T-cell (primary cell): ENCODE measurements around the gene KATNB1. TPM values are rescaled to one million over a fixed set of nuclear protein-coding genes. Genes with fewer than 3 reads are reported as not detected.

Source experiments
- ATAC-seq, 4 experiments: fragments of 200-7000 bp in 3 of 4; fragments of 150-1000 bp in 1 of 4; cut with Tn5 transposase; replicated peaks in 1 of 4; 1 replicate in 3 of 4; 2 replicates in 1 of 4; pipeline ENCODE4 v1.10.0; 2021; ENCODE audit warnings: moderate library complexity in 3 of 4, mild to moderate bottlenecking in 2 of 4, moderate number of reproducible peaks in 1 of 4
- CTCF ChIA-PET, 2 donors: fragments of 300-600 bp; sonication (Branson Sonifier 250); formaldehyde crosslinking; loops; one replicate each; lab custom pipeline; 2022; ENCODE audit warnings: antibody characterized with exemption in 2 of 2; lab: Charles Lee
- POLR2A ChIA-PET, 2 donors: fragments of 300-600 bp; sonication (Branson Sonifier 250); formaldehyde crosslinking; loops; one replicate each; lab custom pipeline; 2022; ENCODE audit warnings: antibody characterized with exemption in 2 of 2; lab: Charles Lee
- DNase-seq, 35 experiments: peaks; one replicate each; pipeline versions ENCODE4 v3.0.0 to v3.0.0-alpha.2; 2013 to 2023
- H3K27ac ChIP-seq: one replicate; pipeline ENCODE4 v1.5.1; 2013; ENCODE audit warnings: low read length
- H3K27me3 ChIP-seq, 2 experiments: replicated peaks in 1 of 2; 1 replicate in 1 of 2; 2 replicates in 1 of 2; pipeline versions ENCODE4 v1.6.1 to v1.7.0; 2013; ENCODE audit warnings: low read length in 1 of 2, mixed read lengths in 1 of 2; ENCODE audit not compliant: control insufficient read depth in 2 of 2, insufficient read depth in 2 of 2; ENCODE audit errors: extremely low read depth in 1 of 2
- H3K36me3 ChIP-seq, 2 donors: 1 replicate in 1 of 2; 2 replicates in 1 of 2; pipeline versions ENCODE4 v1.6.1 to v1.7.0; 2013; ENCODE audit warnings: low read length in 1 of 2; ENCODE audit not compliant: control insufficient read depth in 2 of 2, insufficient read depth in 1 of 2; ENCODE audit errors: extremely low read depth in 1 of 2
- H3K4me1 ChIP-seq, 2 experiments: 1 replicate in 1 of 2; 2 replicates in 1 of 2; pipeline versions ENCODE4 v1.6.1 to v1.7.0; 2013; ENCODE audit warnings: low read length in 2 of 2, mixed read lengths in 1 of 2; ENCODE audit not compliant: insufficient read depth in 2 of 2, control insufficient read depth in 1 of 2; ENCODE audit errors: extremely low read depth in 1 of 2
- H3K4me3 ChIP-seq, 2 donors: 1 replicate in 1 of 2; 2 replicates in 1 of 2; pipeline versions ENCODE4 v1.5.1 to v1.7.0; 2013; ENCODE audit warnings: mild to moderate bottlenecking in 2 of 2, low read length in 1 of 2, moderate library complexity in 1 of 2; ENCODE audit not compliant: control insufficient read depth in 1 of 2; ENCODE audit errors: extremely low read depth in 1 of 2
- H3K9me3 ChIP-seq: 2 replicates; pipeline ENCODE4 v1.7.0; 2013
- H3K27ac Mint-ChIP-seq, 2 donors: one replicate each; pipeline ENCODE4 v1.8.0; 2020 to 2021; ENCODE audit warnings: mild to moderate bottlenecking in 2 of 2, mixed read lengths in 2 of 2
- H3K27me3 Mint-ChIP-seq, 2 donors: one replicate each; pipeline ENCODE4 v1.8.0; 2021 to 2022; ENCODE audit warnings: mixed read lengths in 2 of 2
- H3K36me3 Mint-ChIP-seq: one replicate; pipeline ENCODE4 v1.8.0; 2021; ENCODE audit warnings: mixed read lengths
- H3K4me1 Mint-ChIP-seq, 3 donors: one replicate each; pipeline ENCODE4 v1.8.0; 2020 to 2022; ENCODE audit warnings: mixed read lengths in 3 of 3, mild to moderate bottlenecking in 1 of 3
- H3K4me3 Mint-ChIP-seq, 3 donors: one replicate each; pipeline ENCODE4 v1.8.0; 2020 to 2022; ENCODE audit warnings: mild to moderate bottlenecking in 3 of 3, mixed read lengths in 3 of 3, moderate library complexity in 3 of 3
- H3K9me3 Mint-ChIP-seq, 3 donors: one replicate each; pipeline ENCODE4 v1.8.0; 2020 to 2022; ENCODE audit warnings: mixed read lengths in 3 of 3
- WGBS: methylation state at CpG from one replicate; pipeline ENCODE4 v1.1.5; 2013; ENCODE audit warnings: missing lambda C conversion rate; ENCODE audit not compliant: insufficient coverage; 5-methylcytosine and 5-hydroxymethylcytosine counted together
- total RNA-seq, 35 experiments: library from RNA in 6 of 35; stranded (reverse) in 6 of 35; fragments of 120-200 nt in 1 of 35; gene quantifications; one replicate each; pipeline versions ENCODE4 v1.2.1 to v1.2.4 and lab custom pipeline; 2013 to 2026

Gene KATNB1
- total RNA-seq, 5 donors from 2014 or later (not counting 1 experiment from before 2014, with no cell fraction given) = 23.0 to 28.0 (median 25.5) TPM

- Mint-ChIP-seq H3K27ac (no peak overlapping the region), H3K4me1 (peaks cover 0 to 2% (median 0%) of the 10 kb centered on the region in 3 donors), H3K27me3 (no peaks in the 10 kb centered on the region), H3K36me3 (peaks cover 26% of the 10 kb centered on the region), H3K4me3 (no peak overlapping the region), H3K9me3 (no peaks in the 10 kb centered on the region)
- ATAC-seq (no peak), DNase-seq (no peak)
- no peaks in the 10 kb centered on the region for H3K9me3 ChIP-seq
- CTCF ChIA-PET = no interaction called here
- 97% methylated on average over 17 of the region's 24 CpGs for WGBS
- no peak overlapping the region for H3K4me3 ChIP-seq
- no peak overlapping the region for H3K27ac ChIP-seq
- peaks cover 0 to 27% of the 10 kb centered on the region in 2 experiments for H3K4me1 ChIP-seq
- H3K36me3 ChIP-seq = peaks cover 18 to 22% of the 10 kb centered on the region in 2 donors
- no peaks in the 10 kb centered on the region for H3K27me3 ChIP-seq
- POLR2A ChIA-PET = interaction anchor here in 1 of 2 donors (0.5 kb wide), 1 partner anchor 378 kb away, joined by 3 read pairs; the partner anchor contains the start of gene CFAP20
These were observed 15.4 kb downstream of the KATNB1 start for GRCh38 chr16:57750796-57751538.

GRCh38 chr16:57751539-57752202, 16.1 kb downstream of the KATNB1 start:
- H3K4me1 ChIP-seq = peaks cover 0 to 27% of the 10 kb centered on the region in 2 experiments
- H3K4me3 Mint-ChIP-seq = no peak overlapping the region
- WGBS = 95% methylated on average over 24 of the region's 26 CpGs
- no peak overlapping the region for H3K27ac ChIP-seq
- H3K36me3 ChIP-seq = peaks cover 15 to 25% of the 10 kb centered on the region in 2 donors
- no peak for DNase-seq
- no peaks in the 10 kb centered on the region for H3K27me3 ChIP-seq
- H3K4me3 ChIP-seq = no peak overlapping the region
- CTCF ChIA-PET = no interaction called here
- H3K36me3 Mint-ChIP-seq = peaks cover 29% of the 10 kb centered on the region
- no peak overlapping the region for H3K27ac Mint-ChIP-seq
- H3K9me3 Mint-ChIP-seq = no peaks in the 10 kb centered on the region
- peaks cover 0 to 2% (median 0%) of the 10 kb centered on the region in 3 donors for H3K4me1 Mint-ChIP-seq
- ATAC-seq = no peak
- POLR2A ChIA-PET = interaction anchor here in 1 of 2 donors (0.5 kb wide), 1 partner anchor 378 kb away, joined by 3 read pairs; the partner anchor contains the start of gene CFAP20
- no peaks in the 10 kb centered on the region for H3K27me3 Mint-ChIP-seq
- no peaks in the 10 kb centered on the region for H3K9me3 ChIP-seq

- Mint-ChIP-seq H3K4me3 (no peak overlapping the region), H3K27me3 (no peaks in the 10 kb centered on the region), H3K27ac (no peak overlapping the region), H3K9me3 (no peaks in the 10 kb centered on the region), H3K4me1 (peaks cover 0 to 2% (median 0%) of the 10 kb centered on the region in 3 donors), H3K36me3 (peaks cover 28% of the 10 kb centered on the region)
- ChIA-PET POLR2A (no interaction called here), CTCF (no interaction called here)
- H3K36me3 ChIP-seq = peaks cover 15 to 25% of the 10 kb centered on the region in 2 donors
- no peak overlapping the region for H3K27ac ChIP-seq
- DNase-seq (no peak), ATAC-seq (no peak)
- H3K4me3 ChIP-seq = no peak overlapping the region
- WGBS = 88% methylated on average over 6 of the region's 6 CpGs
- no peaks in the 10 kb centered on the region for H3K9me3 ChIP-seq
- H3K4me1 ChIP-seq = peaks cover 0 to 32% of the 10 kb centered on the region in 2 experiments
- H3K27me3 ChIP-seq = no peaks in the 10 kb centered on the region
These were observed 16.6 kb downstream of the KATNB1 start for GRCh38 chr16:57752203-57752580.

- Histone ChIP-seq H3K27me3 (no peaks in the 10 kb centered on the region), H3K36me3 (peaks cover 12 to 25% of the 10 kb centered on the region in 2 donors), H3K4me1 (peaks cover 0 to 39% of the 10 kb centered on the region in 2 experiments), H3K27ac (no peak overlapping the region), H3K9me3 (no peaks in the 10 kb centered on the region), H3K4me3 (no peak overlapping the region)
- WGBS = 92% methylated on average over 33 of the region's 44 CpGs
- Mint-ChIP-seq H3K9me3 (no peaks in the 10 kb centered on the region), H3K36me3 (peaks cover 25% of the 10 kb centered on the region), H3K4me3 (no peak overlapping the region), H3K27ac (no peak overlapping the region), H3K27me3 (no peaks in the 10 kb centered on the region), H3K4me1 (peaks cover 0 to 2% (median 0%) of the 10 kb centered on the region in 3 donors)
- CTCF ChIA-PET = no interaction called here
- ATAC-seq (no peak), DNase-seq (no peak)
- POLR2A ChIA-PET = no interaction called here
These were observed 17.2 kb downstream of the KATNB1 start for GRCh38 chr16:57752581-57753447.

- H3K27ac ChIP-seq = no peak overlapping the region
- Mint-ChIP-seq H3K27me3 (no peaks in the 10 kb centered on the region), H3K4me3 (no peak overlapping the region), H3K9me3 (no peaks in the 10 kb centered on the region), H3K4me1 (peaks cover 0 to 2% (median 0%) of the 10 kb centered on the region in 3 donors), H3K27ac (no peak overlapping the region), H3K36me3 (peaks cover 25% of the 10 kb centered on the region)
- ATAC-seq = no peak
- 98% methylated on average over 15 of the region's 32 CpGs for WGBS
- POLR2A ChIA-PET = no interaction called here
- no peaks in the 10 kb centered on the region for H3K27me3 ChIP-seq
- peaks cover 0 to 48% of the 10 kb centered on the region in 2 experiments for H3K4me1 ChIP-seq
- no peak for DNase-seq
- H3K9me3 ChIP-seq = no peaks in the 10 kb centered on the region
- CTCF ChIA-PET = no interaction called here
- no peak overlapping the region for H3K4me3 ChIP-seq
- peaks cover 12 to 25% of the 10 kb centered on the region in 2 donors for H3K36me3 ChIP-seq
These were observed 18.1 kb downstream of the KATNB1 start for GRCh38 chr16:57753448-57754353.
